K562 (cell line): Measurements from ENCODE around the gene SYTL2. TPM values are rescaled to one million over a fixed set of nuclear protein-coding genes. Genes with fewer than 3 reads are reported as not detected.

Experiments used
- ATAC-seq: fragments of 200-7000 bp; cut with Tn5 transposase; 3 replicates; pipeline ENCODE4 v1.9.1; 2020; ENCODE audit warnings: moderate library complexity
- BruUV-seq: library from RNA; stranded (reverse); fragments of 400-500 nt; replicated peaks from 2 replicates; lab custom pipeline; 2021; lab: Mats Ljungman, UMichigan
- CTCF ChIA-PET: fragments of 300-600 bp; formaldehyde crosslinking; extraction: SDS; loops from one replicate; lab custom pipeline; 2021; ENCODE audit warnings: low intra/inter-chr PET ratio; lab: Yijun Ruan, JAX
- POLR2A ChIA-PET: fragments of 300-600, 350-650 bp; sonication (Branson Sonifier 250); formaldehyde crosslinking; extraction: SDS; loops from one replicate; lab custom pipeline; 2021; ENCODE audit warnings: antibody characterized with exemption, inconsistent platforms; lab: Yijun Ruan, JAX
- DNase-seq, 4 experiments: peaks; one replicate each; pipeline versions ENCODE4 v3.0.0 to v3.0.0-alpha.2; 2011 to 2018; ENCODE audit warnings: low spot score in 3 of 4, mixed read lengths in 3 of 4; ENCODE audit errors: extremely low read depth in 1 of 4
- FAIRE-seq: peaks from 2 replicates; lab custom pipeline; 2011; peaks lifted over from hg19 to GRCh38; lab: Jason Lieb, UNC
- H2AFZ ChIP-seq: 2 replicates; pipeline ENCODE4 v1.6.0; 2011; ENCODE audit warnings: low read depth, low read length, control low read depth, inconsistent platforms
- H3K27ac ChIP-seq: fragments of 200-600 bp; 3 replicates; pipeline ENCODE4 v1.8.0; 2011; ENCODE audit warnings: low read depth, mild to moderate bottlenecking, control low read depth, inconsistent platforms, low read length, moderate library complexity, mixed read lengths; ENCODE audit errors: extremely low read depth
- H3K27me3 ChIP-seq, 2 experiments: fragments of 300-600 bp in 1 of 2; 2 replicates in 1 of 2; 3 replicates in 1 of 2; pipeline versions ENCODE4 v1.6.0 to v1.8.0; 2011; ENCODE audit warnings: inconsistent platforms in 2 of 2, low read length in 2 of 2, mild to moderate bottlenecking in 1 of 2, mixed read lengths in 1 of 2, moderate library complexity in 1 of 2; ENCODE audit not compliant: control insufficient read depth in 2 of 2, insufficient read depth in 2 of 2
- H3K36me3 ChIP-seq: fragments of 300-600 bp; 3 replicates; pipeline ENCODE4 v1.8.0; 2011; ENCODE audit warnings: mild to moderate bottlenecking, low read length, inconsistent platforms; ENCODE audit not compliant: control insufficient read depth, insufficient read depth
- H3K4me1 ChIP-seq, 2 experiments: fragments of 200-600 bp in 1 of 2; replicated peaks in 1 of 2; 2 replicates in 1 of 2; 3 replicates in 1 of 2; pipeline versions ENCODE4 v1.5.1 to v1.8.0; 2011; ENCODE audit warnings: inconsistent platforms in 2 of 2, low read length in 2 of 2, mild to moderate bottlenecking in 1 of 2, mixed read lengths in 1 of 2, moderate library complexity in 1 of 2; ENCODE audit not compliant: control insufficient read depth in 2 of 2, insufficient read depth in 2 of 2
- H3K4me2 ChIP-seq: 2 replicates; pipeline ENCODE4 v1.6.1; 2011; ENCODE audit warnings: low read length, control low read depth, inconsistent platforms, mixed read lengths; ENCODE audit not compliant: insufficient read depth
- H3K4me3 ChIP-seq: fragments of 200-600 bp; sonication (generic), shearing (Covaris generic); 2 replicates; pipeline ENCODE4 v1.5.1; 2016; ENCODE audit warnings: control low read depth, inconsistent platforms
- H3K79me2 ChIP-seq: fragments of 200-600 bp; 3 replicates; pipeline ENCODE4 v1.8.0; 2011; ENCODE audit warnings: low read length, inconsistent platforms; ENCODE audit not compliant: control insufficient read depth, insufficient read depth
- H3K9ac ChIP-seq, 2 experiments: 2 replicates each; pipeline versions ENCODE4 v1.6.0 to v1.6.1; 2011; ENCODE audit warnings: low read depth in 2 of 2, low read length in 2 of 2, control low read depth in 1 of 2, inconsistent platforms in 1 of 2, mild to moderate bottlenecking in 1 of 2, mixed read lengths in 1 of 2; ENCODE audit not compliant: insufficient read depth in 1 of 2
- H3K9me1 ChIP-seq: one replicate; pipeline ENCODE4 v1.6.0; 2011; ENCODE audit warnings: inconsistent platforms, mild to moderate bottlenecking, low read length, moderate library complexity; ENCODE audit not compliant: control insufficient read depth, insufficient read depth
- H3K9me3 ChIP-seq: replicated peaks from 2 replicates; pipeline ENCODE4 v1.5.1; 2011; ENCODE audit warnings: low read depth, low read length, inconsistent platforms; ENCODE audit not compliant: control insufficient read depth, insufficient read depth
- H4K20me1 ChIP-seq: replicated peaks from 2 replicates; pipeline ENCODE4 v1.6.1; 2011; ENCODE audit warnings: low read length, inconsistent platforms, mixed read lengths; ENCODE audit not compliant: control insufficient read depth, insufficient read depth
- ARID2 ChIP-seq: fragments of 450-650 bp; IDR thresholded peaks from 2 replicates; pipeline ENCODE4 v1.6.1; 2017; ENCODE audit warnings: antibody characterized with exemption, mild to moderate bottlenecking
- DPF2 ChIP-seq: fragments of 450-650 bp; IDR thresholded peaks from 2 replicates; pipeline ENCODE4 v1.6.1; 2016
- ELF4 ChIP-seq: fragments of 450-650 bp; formaldehyde crosslinking; IDR thresholded peaks from 2 replicates; pipeline ENCODE4 v1.4.0; 2022; ENCODE audit warnings: missing genetic modification characterization
- HIVEP1 ChIP-seq: fragments of 250-450 bp; sonication (Bioruptor Pico); IDR thresholded peaks from 2 replicates; pipeline ENCODE4 v1.4.0; 2020; ENCODE audit warnings: mild to moderate bottlenecking
- NCOA1 ChIP-seq: fragments of 450-650 bp; IDR thresholded peaks from 2 replicates; pipeline ENCODE4 v1.6.1; 2016; ENCODE audit warnings: low read depth
- ZNF253 ChIP-seq: fragments of 250-450 bp; sonication (Bioruptor Pico); conservative IDR thresholded peaks from 2 replicates; pipeline ENCODE4 v1.6.1; 2021; ENCODE audit warnings: mild to moderate bottlenecking
- ZNF449 ChIP-seq: fragments of 250-450 bp; sonication (Bioruptor Pico); IDR thresholded peaks from 2 replicates; pipeline ENCODE4 v1.8.0; 2022; ENCODE audit warnings: moderate library complexity, mild to moderate bottlenecking, inconsistent platforms
- WGBS: fragments of 100-300 bp; shearing (Covaris generic); methylation state at CpG from one replicate; pipeline ENCODE4 v1.1.6; 2016; ENCODE audit warnings: low coverage, mixed read lengths; ENCODE audit not compliant: insufficient coverage; ENCODE audit errors: missing lambda C conversion rate; 5-methylcytosine and 5-hydroxymethylcytosine counted together
- in situ Hi-C: fragments of 300-500 bp; cut with MboI; formaldehyde crosslinking; loops from 4 replicates; pipeline ENCODE4 v1.15.0; 2018; ENCODE audit warnings: inconsistent platforms, mixed read lengths
- intact Hi-C: fragments of 100-400 bp; cut with micrococcal nuclease; formaldehyde crosslinking; loops from 2 replicates; pipeline ENCODE4 v1.14.2; 2022
- polyA plus RNA-seq, 8 experiments: library from polyadenylated mRNA; depleted of rRNA in 4 of 8; stranded (reverse) in 5 of 8; unstranded in 3 of 8; fragments of >200 nt; fragmentation: Nextera tagmentation in 2 of 8; fragmentation: Illumina TruSeq in 1 of 8; extraction: Ambion mirVana in 2 of 8; extraction: Trizol in 1 of 8; gene quantifications; 2 replicates each; pipeline versions ENCODE4 v1.2.1 to v1.2.3, GENCODE V29; 2011 to 2014; ENCODE audit warnings: inconsistent platforms in 1 of 8, missing spikeins in 1 of 8
- total RNA-seq, 7 experiments: library from RNA; depleted of rRNA in 6 of 7; stranded (reverse); fragments of >200 nt in 6 of 7; fragmentation: Illumina TruSeq in 2 of 7; extraction: Trizol in 2 of 7; gene quantifications; 2 replicates each; pipeline versions ENCODE4 v1.2.1 to v1.2.3, GENCODE V29; 2011 to 2021; ENCODE audit warnings: low replicate concordance in 1 of 7

Gene SYTL2
- total and polyA plus RNA-seq, 9 of the 15 experiments (the other 6 are each of a cell fraction or from before 2014, with no cell fraction given), result 0.05 to 0.57 (median 0.35) TPM

- H3K4me1 ChIP-seq, result no peaks in the 10 kb centered on the region
- no peaks in the 10 kb centered on the region for H3K9me3 ChIP-seq
- TF ChIP-seq NCOA1 (no peak), ZNF253 (CRISPR knock-in tag) (no peak), ARID2 (no peak), DPF2 (no peak), HIVEP1 (CRISPR knock-in tag) (no peak), ELF4 (CRISPR knock-in tag) (no peak), ZNF449 (CRISPR knock-in tag) (no peak)
- no peaks in the 10 kb centered on the region for H3K36me3 ChIP-seq
- FAIRE-seq, result no peak
- no peak for ATAC-seq
- H3K9ac ChIP-seq, result no peak overlapping the region
- ChIA-PET CTCF (no interaction called here), POLR2A (interaction anchor here (1.9 kb wide), 1 partner anchor 9 kb away, joined by 5 read pairs; no protein-coding TSS in a partner anchor)
- no peak for DNase-seq
- no peak overlapping the region for H3K27ac ChIP-seq
- in situ Hi-C loops, result no loop called here
- no peak overlapping the region for H3K4me3 ChIP-seq
- H3K27me3 ChIP-seq, result peaks cover 14 to 21% of the 10 kb centered on the region in 2 experiments
- BruUV-seq, result no TSS peak
- no peak overlapping the region for H2AFZ ChIP-seq
- WGBS, result 4% methylated on average over 2 of the region's 2 CpGs
- H3K9me1 ChIP-seq, result no peaks in the 10 kb centered on the region
- H3K4me2 ChIP-seq, result no peak overlapping the region
- intact Hi-C loops, result loop anchor here (10.0 kb wide), 1 partner anchor 229 kb away; no protein-coding TSS in a partner anchor
- no peaks in the 10 kb centered on the region for H4K20me1 ChIP-seq
- H3K79me2 ChIP-seq, result no peaks in the 10 kb centered on the region
Observed at GRCh38 chr11:85823816-85824215, 12.9 kb upstream of the SYTL2 start.
